Measurements from ENCODE around the gene EGF. TPM values are rescaled to one million over a fixed set of nuclear protein-coding genes. Genes with fewer than 3 reads are reported as not detected.

The EGF gene
- total and polyA plus RNA-seq, 4 donors: 0.72 to 2.1 (median 1.8) TPM

DNA sequence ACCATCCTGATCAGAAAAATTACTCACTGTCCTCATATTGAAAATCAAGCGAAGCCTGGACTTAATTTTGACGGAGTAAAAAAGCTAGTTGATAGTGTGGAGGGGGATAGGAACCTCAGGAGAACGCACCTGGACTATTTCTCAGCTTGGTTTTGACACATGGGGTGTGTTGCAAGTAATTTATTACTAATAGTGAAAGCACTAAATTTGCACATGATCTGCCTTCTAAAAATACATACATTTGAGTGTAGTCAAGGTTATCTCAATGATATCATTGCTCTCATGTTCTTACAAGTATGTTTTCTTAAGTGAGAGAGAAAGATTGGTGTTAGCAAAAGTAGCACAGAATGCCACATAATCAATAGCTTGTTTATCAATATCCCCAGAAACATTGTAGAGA lies 35.3 kb upstream of the EGF start:
- Histone ChIP-seq H3K27me3 (ENCODE audit: control insufficient read depth, insufficient read depth, low read length) (no peaks in the 10 kb centered on the region), H3K36me3 (ENCODE audit: control insufficient read depth, insufficient read depth, low read length) (no peaks in the 10 kb centered on the region), H3K4me1 (ENCODE audit: control insufficient read depth, insufficient read depth, low read length) (no peaks in the 10 kb centered on the region), H3K27ac (ENCODE audit: low read depth, low read length) (no peak overlapping the region), H3K4me3 (ENCODE audit: low read depth, low read length) (no peak overlapping the region), H3K9me3 (ENCODE audit: control insufficient read depth, insufficient read depth, low read length) (no peaks in the 10 kb centered on the region)
- no peak for DNase-seq (ENCODE audit: low read depth in 4 of 6, low spot score in 6 of 6)
- WGBS (ENCODE audit: insufficient coverage): 100% methylated on average over 2 of the region's 3 CpGs

DNA sequence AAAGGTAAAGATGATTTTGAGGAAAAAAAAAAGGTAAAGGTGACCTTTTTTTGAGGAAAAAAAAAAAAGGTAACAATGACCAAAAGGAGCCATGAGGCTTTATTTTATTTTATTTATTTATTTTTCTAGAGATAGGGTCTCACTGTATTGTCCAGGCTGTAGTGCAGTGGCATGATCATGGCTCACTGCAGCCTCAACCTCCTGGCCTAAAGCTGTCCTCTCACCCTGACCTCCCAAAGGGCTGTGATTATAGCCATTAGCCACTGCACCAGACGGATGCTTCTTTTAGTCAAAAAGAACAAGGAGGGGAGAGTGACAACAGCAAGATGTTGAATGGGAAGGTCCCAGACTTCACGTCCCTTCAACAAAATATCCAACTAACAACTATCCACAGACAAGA lies 34.3 kb upstream of the EGF start:
- no peaks in the 10 kb centered on the region for H3K9me3 ChIP-seq (ENCODE audit: control insufficient read depth, insufficient read depth, low read length)
- no peak overlapping the region for H3K27ac ChIP-seq (ENCODE audit: low read depth, low read length)
- H3K4me1 ChIP-seq (ENCODE audit: control insufficient read depth, insufficient read depth, low read length): no peaks in the 10 kb centered on the region
- no CpG with 5 or more reads among the region's 2 CpGs for WGBS (ENCODE audit: insufficient coverage)
- H3K4me3 ChIP-seq (ENCODE audit: low read depth, low read length): no peak overlapping the region
- H3K27me3 ChIP-seq (ENCODE audit: control insufficient read depth, insufficient read depth, low read length): no peaks in the 10 kb centered on the region
- DNase-seq (ENCODE audit: low read depth in 4 of 6, low spot score in 6 of 6): no peak
- no peaks in the 10 kb centered on the region for H3K36me3 ChIP-seq (ENCODE audit: control insufficient read depth, insufficient read depth, low read length)

DNA sequence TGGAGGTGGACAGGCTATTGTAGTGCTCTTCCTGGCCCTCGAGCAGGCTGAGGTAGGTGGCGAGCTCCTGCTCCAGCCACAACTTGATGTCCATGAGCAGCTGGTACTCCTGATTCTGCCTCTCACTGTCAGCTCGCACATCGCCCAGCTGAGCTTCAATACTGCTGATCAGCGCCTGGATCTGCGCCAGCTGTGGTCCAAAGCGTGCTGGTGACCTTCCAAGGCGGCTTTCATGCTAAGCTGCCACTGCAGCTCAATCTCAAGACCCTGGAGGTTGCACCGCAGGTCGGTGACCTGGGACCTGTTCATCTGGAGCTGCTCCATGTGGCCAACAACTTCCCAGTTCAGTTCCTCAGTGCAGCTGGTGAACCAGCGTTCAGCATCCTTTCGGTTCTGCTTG lies 33.6 kb upstream of the EGF start:
- H3K4me3 ChIP-seq (ENCODE audit: low read depth, low read length): no peak overlapping the region
- no peak overlapping the region for H3K27ac ChIP-seq (ENCODE audit: low read depth, low read length)
- WGBS (ENCODE audit: insufficient coverage): 94% methylated on average over 12 of the region's 12 CpGs
- H3K4me1 ChIP-seq (ENCODE audit: control insufficient read depth, insufficient read depth, low read length): no peaks in the 10 kb centered on the region
- no peaks in the 10 kb centered on the region for H3K9me3 ChIP-seq (ENCODE audit: control insufficient read depth, insufficient read depth, low read length)
- H3K36me3 ChIP-seq (ENCODE audit: control insufficient read depth, insufficient read depth, low read length): no peaks in the 10 kb centered on the region
- H3K27me3 ChIP-seq (ENCODE audit: control insufficient read depth, insufficient read depth, low read length): no peaks in the 10 kb centered on the region
- DNase-seq (ENCODE audit: low read depth in 4 of 6, low spot score in 6 of 6): no peak

DNA sequence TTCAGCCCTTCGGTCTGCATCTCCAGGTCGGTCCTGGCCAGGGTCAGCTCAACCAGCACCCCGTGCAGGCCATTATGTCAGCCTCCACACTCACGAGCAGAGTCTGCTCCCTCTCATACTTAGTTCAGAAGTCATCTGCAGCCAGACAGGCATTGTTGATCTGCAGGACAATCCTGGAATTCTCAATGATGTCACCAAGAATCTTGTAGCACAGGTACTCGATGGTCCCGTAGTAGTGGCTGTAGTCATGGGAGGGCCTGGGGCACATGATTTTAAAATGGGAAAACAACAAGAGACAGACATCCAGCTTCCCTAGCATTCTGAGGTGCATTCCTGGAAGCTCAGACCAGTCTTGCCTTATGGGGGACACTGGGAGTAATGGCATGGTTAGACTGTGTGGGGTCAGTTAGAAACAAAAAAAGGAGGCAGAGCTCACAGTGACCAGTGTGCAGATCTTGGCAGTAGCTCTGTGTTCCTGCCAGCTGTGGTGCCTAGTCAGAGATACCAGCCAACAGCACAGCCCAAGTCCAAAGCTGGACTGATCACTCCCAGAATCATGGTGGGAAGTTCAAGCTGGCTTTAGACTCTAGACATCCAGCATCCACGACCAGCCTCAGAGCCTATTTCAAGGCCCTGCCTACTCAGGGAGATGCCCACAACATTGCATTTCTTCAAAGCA lies 32.9 kb upstream of the EGF start:
- no peaks in the 10 kb centered on the region for H3K27me3 ChIP-seq (ENCODE audit: control insufficient read depth, insufficient read depth, low read length)
- no peaks in the 10 kb centered on the region for H3K36me3 ChIP-seq (ENCODE audit: control insufficient read depth, insufficient read depth, low read length)

DNA sequence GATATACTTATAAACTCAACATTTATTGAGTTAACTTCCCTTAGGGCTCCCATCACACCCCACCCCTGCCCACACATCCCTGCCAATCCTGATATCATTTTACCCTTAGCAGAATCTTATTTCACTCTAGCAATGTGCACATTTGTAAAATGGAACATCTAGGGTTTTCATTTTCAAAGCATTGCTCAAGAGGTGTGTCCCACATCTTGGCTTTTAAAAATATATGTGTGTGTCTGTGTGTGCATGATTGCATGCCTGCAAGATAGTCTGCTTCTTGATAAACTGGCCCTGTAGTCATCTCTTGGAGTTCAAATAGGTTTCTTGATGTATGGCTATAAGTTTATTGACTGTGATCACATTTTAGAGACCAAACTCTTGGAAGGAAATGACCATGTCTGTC lies 26.4 kb upstream of the EGF start:
- no peaks in the 10 kb centered on the region for H3K9me3 ChIP-seq (ENCODE audit: control insufficient read depth, insufficient read depth, low read length)
- DNase-seq (ENCODE audit: low read depth in 4 of 6, low spot score in 6 of 6): no peak
- no peak overlapping the region for H3K27ac ChIP-seq (ENCODE audit: low read depth, low read length)
- no peak overlapping the region for H3K4me3 ChIP-seq (ENCODE audit: low read depth, low read length)
- no peaks in the 10 kb centered on the region for H3K27me3 ChIP-seq (ENCODE audit: control insufficient read depth, insufficient read depth, low read length)
- no peaks in the 10 kb centered on the region for H3K4me1 ChIP-seq (ENCODE audit: control insufficient read depth, insufficient read depth, low read length)
- no peaks in the 10 kb centered on the region for H3K36me3 ChIP-seq (ENCODE audit: control insufficient read depth, insufficient read depth, low read length)

More for the DNA sequence above, 32.9 kb upstream of the EGF start:
- no peaks in the 10 kb centered on the region for H3K4me1 ChIP-seq (ENCODE audit: control insufficient read depth, insufficient read depth, low read length)
- H3K9me3 ChIP-seq (ENCODE audit: control insufficient read depth, insufficient read depth, low read length): no peaks in the 10 kb centered on the region
- H3K27ac ChIP-seq (ENCODE audit: low read depth, low read length): no peak overlapping the region
- H3K4me3 ChIP-seq (ENCODE audit: low read depth, low read length): no peak overlapping the region
- no peak for DNase-seq (ENCODE audit: low read depth in 4 of 6, low spot score in 6 of 6)
- 99% methylated on average over 6 of the region's 7 CpGs for WGBS (ENCODE audit: insufficient coverage)

DNA sequence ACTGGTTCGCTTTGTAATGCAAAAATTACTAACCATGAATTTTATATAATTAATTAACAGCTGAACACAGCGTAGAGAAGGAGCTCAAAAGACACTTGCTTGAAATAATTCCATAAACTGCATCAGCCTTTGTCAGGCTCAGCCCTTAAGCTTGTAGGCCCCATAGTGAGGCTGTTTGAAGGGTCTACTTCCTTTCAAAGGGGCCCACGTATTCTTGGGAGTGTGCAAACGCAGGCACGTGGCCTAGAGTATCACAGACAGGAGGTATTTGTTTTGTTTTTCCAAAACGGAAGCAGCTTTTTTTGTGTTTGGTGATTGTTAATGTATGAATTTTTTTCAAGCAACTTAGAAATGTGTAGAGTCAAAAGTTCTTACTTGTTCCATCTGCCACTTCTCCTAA lies 25.6 kb upstream of the EGF start:
- DNase-seq (ENCODE audit: low read depth in 4 of 6, low spot score in 6 of 6): no peak
- H3K4me1 ChIP-seq (ENCODE audit: control insufficient read depth, insufficient read depth, low read length): no peaks in the 10 kb centered on the region
- H3K9me3 ChIP-seq (ENCODE audit: control insufficient read depth, insufficient read depth, low read length): no peaks in the 10 kb centered on the region
- H3K27me3 ChIP-seq (ENCODE audit: control insufficient read depth, insufficient read depth, low read length): no peaks in the 10 kb centered on the region
- no peak overlapping the region for H3K4me3 ChIP-seq (ENCODE audit: low read depth, low read length)
- 67% methylated on average over 3 of the region's 6 CpGs for whole genome bisulfite sequencing (ENCODE audit: insufficient coverage)
- H3K36me3 ChIP-seq (ENCODE audit: control insufficient read depth, insufficient read depth, low read length): no peaks in the 10 kb centered on the region
- no peak overlapping the region for H3K27ac ChIP-seq (ENCODE audit: low read depth, low read length)

DNA sequence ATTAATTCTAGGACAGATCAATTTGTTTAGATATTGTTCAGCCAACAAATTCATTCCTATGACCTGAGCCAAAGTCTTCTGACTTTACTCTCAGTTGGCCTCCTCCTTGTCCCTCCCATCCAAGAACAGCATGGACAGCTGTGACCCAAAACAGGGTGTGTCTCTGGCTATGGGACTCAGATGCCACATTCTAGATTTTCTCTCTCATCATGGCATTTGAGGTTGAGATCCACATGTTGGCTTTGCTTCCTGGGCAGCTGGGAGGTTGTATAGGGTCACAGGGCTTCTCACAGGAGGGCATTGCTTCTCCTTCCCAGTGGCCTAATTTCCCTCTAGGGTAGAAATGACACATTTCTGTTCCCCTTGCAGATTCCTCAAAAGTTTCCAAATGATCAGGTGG lies 22.6 kb upstream of the EGF start:
- H3K27ac ChIP-seq (ENCODE audit: low read depth, low read length): no peak overlapping the region
- no peak for DNase-seq (ENCODE audit: low read depth in 4 of 6, low spot score in 6 of 6)

DNA sequence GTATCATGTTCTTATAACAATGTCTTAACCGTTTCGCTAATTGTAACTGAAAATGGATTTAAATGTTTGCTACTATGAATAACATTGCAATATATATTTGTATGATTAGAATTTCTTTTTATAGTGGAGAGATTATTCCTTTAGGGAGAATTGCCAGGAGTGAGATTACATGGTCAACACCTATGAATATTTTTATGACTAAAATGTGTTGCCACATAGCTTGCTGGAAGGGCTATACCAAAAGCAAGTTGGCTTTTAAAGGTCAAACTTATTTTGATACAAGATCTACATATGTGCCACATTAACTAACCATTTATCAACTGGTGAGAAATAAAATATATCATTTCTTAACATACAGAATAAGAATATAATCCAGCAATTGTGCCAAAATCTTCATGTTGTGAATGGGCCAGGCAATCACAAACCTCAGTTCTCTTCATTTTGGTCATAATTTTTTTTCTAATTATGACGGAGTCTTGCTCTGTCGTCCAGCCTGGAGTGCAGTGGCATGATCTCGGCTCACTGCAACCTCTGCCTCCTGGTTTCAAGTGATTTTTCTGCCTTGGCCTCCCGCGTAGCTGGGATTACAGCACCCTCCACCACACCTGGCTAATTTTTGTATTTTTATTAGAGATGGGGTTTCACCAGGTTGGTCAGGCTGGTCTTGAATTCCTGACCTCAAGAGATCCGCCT lies 10.0 kb upstream of the EGF start:
- no peaks in the 10 kb centered on the region for H3K36me3 ChIP-seq (ENCODE audit: control insufficient read depth, insufficient read depth, low read length)
- H3K9me3 ChIP-seq (ENCODE audit: control insufficient read depth, insufficient read depth, low read length): no peaks in the 10 kb centered on the region
- no peaks in the 10 kb centered on the region for H3K4me1 ChIP-seq (ENCODE audit: control insufficient read depth, insufficient read depth, low read length)
- no peak for DNase-seq (ENCODE audit: low read depth in 4 of 6, low spot score in 6 of 6)
- WGBS (ENCODE audit: insufficient coverage): 92% methylated on average over 4 of the region's 8 CpGs
- H3K27me3 ChIP-seq (ENCODE audit: control insufficient read depth, insufficient read depth, low read length): no peaks in the 10 kb centered on the region
- no peak overlapping the region for H3K27ac ChIP-seq (ENCODE audit: low read depth, low read length)
- H3K4me3 ChIP-seq (ENCODE audit: low read depth, low read length): no peak overlapping the region

More for the DNA sequence above, 22.6 kb upstream of the EGF start:
- Histone ChIP-seq H3K9me3 (ENCODE audit: control insufficient read depth, insufficient read depth, low read length) (no peaks in the 10 kb centered on the region), H3K27me3 (ENCODE audit: control insufficient read depth, insufficient read depth, low read length) (no peaks in the 10 kb centered on the region), H3K36me3 (ENCODE audit: control insufficient read depth, insufficient read depth, low read length) (no peaks in the 10 kb centered on the region), H3K4me1 (ENCODE audit: control insufficient read depth, insufficient read depth, low read length) (no peaks in the 10 kb centered on the region), H3K4me3 (ENCODE audit: low read depth, low read length) (no peak overlapping the region)

DNA sequence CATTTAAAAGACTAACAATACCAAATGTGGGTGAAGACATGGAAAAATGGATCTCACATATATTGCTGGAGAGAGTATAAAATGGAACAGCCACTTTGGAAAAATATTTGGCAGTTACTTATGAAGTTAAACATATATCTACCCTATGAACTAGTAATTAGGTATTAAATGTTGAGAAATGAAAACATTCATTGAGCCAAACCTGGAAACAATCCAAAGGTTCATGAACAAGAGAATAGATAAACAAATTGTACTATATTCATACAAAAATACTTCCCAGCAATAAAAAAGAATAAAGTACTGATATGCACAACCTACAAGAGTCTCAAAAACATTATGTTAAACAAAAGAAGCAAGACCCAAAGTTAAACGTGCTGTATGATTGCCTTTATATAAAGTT lies 4.0 kb upstream of the EGF start:
- Histone ChIP-seq H3K36me3 (ENCODE audit: control insufficient read depth, insufficient read depth, low read length) (no peaks in the 10 kb centered on the region), H3K9me3 (ENCODE audit: control insufficient read depth, insufficient read depth, low read length) (no peaks in the 10 kb centered on the region), H3K4me3 (ENCODE audit: low read depth, low read length) (no peak overlapping the region), H3K27ac (ENCODE audit: low read depth, low read length) (no peak overlapping the region), H3K4me1 (ENCODE audit: control insufficient read depth, insufficient read depth, low read length) (peaks cover 3% of the 10 kb centered on the region), H3K27me3 (ENCODE audit: control insufficient read depth, insufficient read depth, low read length) (no peaks in the 10 kb centered on the region)
- no CpG with 5 or more reads among the region's 1 CpG for WGBS (ENCODE audit: insufficient coverage)
- DNase-seq (ENCODE audit: low read depth in 4 of 6, low spot score in 6 of 6): no peak

DNA sequence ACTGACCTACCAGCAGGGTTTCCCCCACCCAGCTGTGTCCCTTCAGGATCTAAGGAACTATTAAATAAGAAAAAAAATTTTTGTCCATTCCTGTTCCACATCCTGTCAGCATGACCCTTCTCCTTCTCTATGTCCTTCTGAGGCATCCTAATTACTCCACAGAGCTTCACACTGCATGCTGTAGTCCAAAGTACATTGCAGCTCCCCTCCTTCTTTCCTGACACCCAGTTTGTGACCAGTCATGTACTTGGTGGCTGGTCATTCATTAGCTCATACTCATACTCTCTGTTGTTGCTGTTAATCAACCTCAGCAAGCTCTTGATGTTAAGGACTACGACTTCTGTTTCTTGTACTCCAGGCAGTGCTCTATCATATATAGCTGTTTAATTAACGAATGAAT lies 2.4 kb upstream of the EGF start:
- peaks cover 3% of the 10 kb centered on the region for H3K4me1 ChIP-seq (ENCODE audit: control insufficient read depth, insufficient read depth, low read length)
- H3K9me3 ChIP-seq (ENCODE audit: control insufficient read depth, insufficient read depth, low read length): no peaks in the 10 kb centered on the region
- no peak overlapping the region for H3K27ac ChIP-seq (ENCODE audit: low read depth, low read length)
- H3K36me3 ChIP-seq (ENCODE audit: control insufficient read depth, insufficient read depth, low read length): no peaks in the 10 kb centered on the region
- no peaks in the 10 kb centered on the region for H3K27me3 ChIP-seq (ENCODE audit: control insufficient read depth, insufficient read depth, low read length)
- no peak overlapping the region for H3K4me3 ChIP-seq (ENCODE audit: low read depth, low read length)
- DNase-seq (ENCODE audit: low read depth in 4 of 6, low spot score in 6 of 6): no peak
- no CpG with 5 or more reads among the region's 2 CpGs for WGBS (ENCODE audit: insufficient coverage)
